ENCODE data around the gene ZHX3. TPM values are rescaled to one million over a fixed set of nuclear protein-coding genes. Genes with fewer than 3 reads are reported as not detected.
"Not testable (repeated sequence)": the region's sequence is repeated elsewhere in the genome, so short reads cannot be mapped to it uniquely, and the experiment has no call there.

ZHX3 gene
- total and polyA plus RNA-seq, 4 donors: 3.2 to 30.0 (median 8.0) TPM

DNA sequence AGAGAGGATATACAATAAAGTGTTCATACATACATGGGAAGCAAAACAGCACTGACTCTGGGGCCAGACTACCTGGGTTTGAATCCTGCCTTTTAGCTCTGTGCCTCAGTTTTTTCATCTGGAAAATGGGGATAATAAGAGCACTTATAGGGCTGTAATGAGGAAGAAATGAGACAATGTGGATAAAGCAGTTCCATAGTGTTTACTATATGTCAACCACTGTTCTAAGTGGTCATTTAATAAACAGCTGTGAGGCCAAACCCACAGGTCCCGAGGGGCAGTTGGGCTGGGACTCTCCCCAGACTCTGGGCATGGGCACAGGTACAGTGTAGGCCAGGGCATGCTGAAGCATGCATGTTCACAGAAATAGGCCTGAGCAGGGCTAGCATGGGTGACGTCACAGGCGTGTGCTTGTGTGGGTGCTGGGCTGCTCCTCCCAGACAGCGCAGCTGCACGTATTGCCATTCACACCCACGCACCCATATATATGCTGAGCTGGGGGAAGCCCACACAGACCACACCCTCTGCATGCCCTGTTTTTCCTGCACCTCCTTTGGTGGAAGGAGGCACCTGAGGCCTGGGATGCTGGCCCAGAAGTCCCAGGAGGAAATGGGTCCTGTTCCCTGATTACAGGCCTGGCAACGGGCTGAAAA, 183.7 kb downstream of the ZHX3 start:
- no peaks in the 10 kb centered on the region for H3K9me3 ChIP-seq (ENCODE audit: control insufficient read depth in 4 of 4, low read length in 3 of 4)
- no peaks in the 10 kb centered on the region for H3K27me3 ChIP-seq (ENCODE audit: control insufficient read depth in 4 of 4, insufficient read depth in 4 of 4, low read length in 3 of 4)
- H3K9ac ChIP-seq (ENCODE audit: low read depth in 1 of 2, low read length in 2 of 2): no peak overlapping the region
- peaks cover 0 to 17% (median 8%) of the 10 kb centered on the region in 4 donors for H3K4me1 ChIP-seq (ENCODE audit: control insufficient read depth in 4 of 4, insufficient read depth in 4 of 4, low read length in 3 of 4)
- TF ChIP-seq, protein P1, sequence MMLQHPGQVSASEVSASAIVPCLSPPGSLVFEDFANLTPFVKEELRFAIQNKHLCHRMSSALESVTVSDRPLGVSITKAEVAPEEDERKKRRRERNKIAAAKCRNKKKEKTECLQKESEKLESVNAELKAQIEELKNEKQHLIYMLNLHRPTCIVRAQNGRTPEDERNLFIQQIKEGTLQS (IDR thresholded peaks at IDR 0.05): no peak
- no peak for TF ChIP-seq RAD21 (IDR thresholded peaks at IDR 0.05)
- no peak for TF ChIP-seq EGR1 (IDR thresholded peaks at IDR 0.05; ENCODE audit: low read depth in 2 of 2)
- TF ChIP-seq, protein P2, sequence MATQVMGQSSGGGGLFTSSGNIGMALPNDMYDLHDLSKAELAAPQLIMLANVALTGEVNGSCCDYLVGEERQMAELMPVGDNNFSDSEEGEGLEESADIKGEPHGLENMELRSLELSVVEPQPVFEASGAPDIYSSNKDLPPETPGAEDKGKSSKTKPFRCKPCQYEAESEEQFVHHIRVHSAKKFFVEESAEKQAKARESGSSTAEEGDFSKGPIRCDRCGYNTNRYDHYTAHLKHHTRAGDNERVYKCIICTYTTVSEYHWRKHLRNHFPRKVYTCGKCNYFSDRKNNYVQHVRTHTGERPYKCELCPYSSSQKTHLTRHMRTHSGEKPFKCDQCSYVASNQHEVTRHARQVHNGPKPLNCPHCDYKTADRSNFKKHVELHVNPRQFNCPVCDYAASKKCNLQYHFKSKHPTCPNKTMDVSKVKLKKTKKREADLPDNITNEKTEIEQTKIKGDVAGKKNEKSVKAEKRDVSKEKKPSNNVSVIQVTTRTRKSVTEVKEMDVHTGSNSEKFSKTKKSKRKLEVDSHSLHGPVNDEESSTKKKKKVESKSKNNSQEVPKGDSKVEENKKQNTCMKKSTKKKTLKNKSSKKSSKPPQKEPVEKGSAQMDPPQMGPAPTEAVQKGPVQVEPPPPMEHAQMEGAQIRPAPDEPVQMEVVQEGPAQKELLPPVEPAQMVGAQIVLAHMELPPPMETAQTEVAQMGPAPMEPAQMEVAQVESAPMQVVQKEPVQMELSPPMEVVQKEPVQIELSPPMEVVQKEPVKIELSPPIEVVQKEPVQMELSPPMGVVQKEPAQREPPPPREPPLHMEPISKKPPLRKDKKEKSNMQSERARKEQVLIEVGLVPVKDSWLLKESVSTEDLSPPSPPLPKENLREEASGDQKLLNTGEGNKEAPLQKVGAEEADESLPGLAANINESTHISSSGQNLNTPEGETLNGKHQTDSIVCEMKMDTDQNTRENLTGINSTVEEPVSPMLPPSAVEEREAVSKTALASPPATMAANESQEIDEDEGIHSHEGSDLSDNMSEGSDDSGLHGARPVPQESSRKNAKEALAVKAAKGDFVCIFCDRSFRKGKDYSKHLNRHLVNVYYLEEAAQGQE (IDR thresholded peaks at IDR 0.05): no peak
- TF ChIP-seq YY1 (IDR thresholded peaks at IDR 0.05): no peak
- no peak for TF ChIP-seq RXRA (IDR thresholded peaks at IDR 0.05)
- no peak for TF ChIP-seq HNF4G (IDR thresholded peaks at IDR 0.05)
- peaks cover 0 to 3% (median 0%) of the 10 kb centered on the region in 4 donors for H3K36me3 ChIP-seq (ENCODE audit: control insufficient read depth in 4 of 4, insufficient read depth in 3 of 4, low read depth in 1 of 4, low read length in 3 of 4)
- H3K4me3 ChIP-seq (ENCODE audit: low read depth in 1 of 3, low read length in 3 of 3): no peak overlapping the region
- 92% methylated on average over 7 of the region's 7 CpGs for WGBS
- DNase-seq (ENCODE audit: low spot score): no peak
- no peak overlapping the region for H3K27ac ChIP-seq (ENCODE audit: low read depth in 1 of 2, low read length in 2 of 2)

DNA sequence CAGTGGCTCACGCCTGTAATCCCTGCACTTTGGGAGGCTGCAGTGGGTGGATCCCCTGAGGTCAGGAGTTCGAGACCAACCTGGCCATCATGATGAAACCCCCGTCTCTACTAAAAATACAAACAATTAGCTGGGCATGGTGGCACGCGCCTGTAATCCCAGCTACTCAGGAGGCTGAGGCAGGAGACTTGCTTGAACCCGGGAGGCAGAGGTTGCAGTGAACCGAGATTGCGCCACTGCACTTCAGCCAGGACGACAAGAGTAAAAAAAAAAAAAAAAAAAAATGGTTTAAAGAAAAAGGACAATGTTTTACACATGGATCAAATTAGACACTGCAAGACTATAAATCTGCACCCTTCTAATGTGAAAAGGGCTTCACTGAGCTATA, 185.1 kb downstream of the ZHX3 start:
- not testable (repeated sequence) for H3K4me1 ChIP-seq (ENCODE audit: control insufficient read depth in 4 of 4, insufficient read depth in 4 of 4, low read length in 3 of 4); DNase-seq (ENCODE audit: low spot score); H3K27me3 ChIP-seq (ENCODE audit: control insufficient read depth in 4 of 4, insufficient read depth in 4 of 4, low read length in 3 of 4); H3K4me3 ChIP-seq (ENCODE audit: low read depth in 1 of 3, low read length in 3 of 3); H3K36me3 ChIP-seq (ENCODE audit: control insufficient read depth in 4 of 4, insufficient read depth in 3 of 4, low read depth in 1 of 4, low read length in 3 of 4); H3K9ac ChIP-seq (ENCODE audit: low read depth in 1 of 2, low read length in 2 of 2); H3K9me3 ChIP-seq (ENCODE audit: control insufficient read depth in 4 of 4, low read length in 3 of 4); H3K27ac ChIP-seq (ENCODE audit: low read depth in 1 of 2, low read length in 2 of 2)
- WGBS: 80% methylated on average over 9 of the region's 9 CpGs

DNA sequence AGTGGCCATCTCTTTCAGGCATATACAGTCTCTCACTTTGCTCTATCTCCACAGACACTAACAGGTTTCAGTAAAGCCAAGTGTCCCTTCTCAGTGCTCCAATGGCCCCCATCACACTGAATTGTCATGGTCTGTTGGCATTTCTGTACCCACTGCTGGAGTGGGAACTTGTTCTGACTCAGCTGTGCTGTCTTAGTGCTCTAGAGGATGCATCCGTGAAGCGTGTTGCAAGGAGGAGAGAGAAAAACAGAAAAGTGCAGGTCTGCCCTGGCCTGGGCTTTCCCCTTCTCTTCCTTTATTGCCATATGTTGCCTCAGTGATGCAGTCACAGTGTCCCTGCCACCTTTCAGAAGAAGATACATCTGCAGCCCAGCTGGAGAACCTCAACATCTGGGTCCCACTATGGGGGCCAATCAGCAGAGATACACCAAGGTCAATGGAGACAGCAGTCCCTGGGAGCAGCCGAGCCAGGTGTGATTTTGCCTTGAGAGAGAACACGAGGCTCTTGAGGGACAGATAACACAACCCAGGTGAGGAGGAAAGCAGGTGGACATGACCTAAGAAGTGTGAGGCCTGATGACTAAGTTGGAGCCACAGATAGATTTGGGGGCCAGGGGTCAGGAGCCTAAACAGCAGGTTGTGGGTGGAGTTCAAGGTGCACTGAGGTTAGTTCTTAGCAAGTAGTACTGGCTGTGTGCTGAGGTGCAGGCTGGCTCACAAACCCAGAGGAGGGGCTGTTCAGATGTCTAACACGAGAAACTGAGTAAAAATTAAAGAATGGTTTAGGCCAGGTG, 185.7 kb downstream of the ZHX3 start:
- TF ChIP-seq, protein P2 (IDR thresholded peaks at IDR 0.05): no peak
- TF ChIP-seq, protein P3, sequence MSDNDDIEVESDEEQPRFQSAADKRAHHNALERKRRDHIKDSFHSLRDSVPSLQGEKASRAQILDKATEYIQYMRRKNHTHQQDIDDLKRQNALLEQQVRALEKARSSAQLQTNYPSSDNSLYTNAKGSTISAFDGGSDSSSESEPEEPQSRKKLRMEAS (IDR thresholded peaks at IDR 0.05): no peak
- TF ChIP-seq NR2F2 (IDR thresholded peaks at IDR 0.05): no peak
- no peak for TF ChIP-seq FOXA2 (IDR thresholded peaks at IDR 0.05)
- TF ChIP-seq GABPA (IDR thresholded peaks at IDR 0.05 in 1 of 2, conservative IDR thresholded peaks at IDR 0.05 in 1 of 2): no peak
- TF ChIP-seq SP1 (IDR thresholded peaks at IDR 0.05): no peak
- no peak for DNase-seq (ENCODE audit: low spot score)
- 92% methylated on average over 5 of the region's 5 CpGs for WGBS
- Histone ChIP-seq H3K4me3 (ENCODE audit: low read depth in 1 of 3, low read length in 3 of 3) (no peak overlapping the region), H3K27me3 (ENCODE audit: control insufficient read depth in 4 of 4, insufficient read depth in 4 of 4, low read length in 3 of 4) (no peaks in the 10 kb centered on the region), H3K4me1 (ENCODE audit: control insufficient read depth in 4 of 4, insufficient read depth in 4 of 4, low read length in 3 of 4) (peaks cover 0 to 8% (median 4%) of the 10 kb centered on the region in 4 donors), H3K9me3 (ENCODE audit: control insufficient read depth in 4 of 4, low read length in 3 of 4) (no peaks in the 10 kb centered on the region), H3K9ac (ENCODE audit: low read depth in 1 of 2, low read length in 2 of 2) (no peak overlapping the region), H3K36me3 (ENCODE audit: control insufficient read depth in 4 of 4, insufficient read depth in 3 of 4, low read depth in 1 of 4, low read length in 3 of 4) (peaks cover 0 to 3% (median 0%) of the 10 kb centered on the region in 4 donors), H3K27ac (ENCODE audit: low read depth in 1 of 2, low read length in 2 of 2) (no peak overlapping the region)

Data from liver (tissue), 9 donors.